Parathyroid adenoma (tissue), 2 donors: ENCODE data around the gene MBD6.

ENCODE experiments used
- H2AFZ ChIP-seq: fragments of 300-600 bp; sonication (generic); one replicate; pipeline ENCODE4 v1.7.0; 2017; ENCODE audit warnings: antibody characterized with exemption, mild to moderate bottlenecking
- H3K27ac ChIP-seq: fragments of 300-600 bp; sonication (generic); one replicate; pipeline ENCODE4 v1.7.0; 2017
- H3K27me3 ChIP-seq: fragments of 300-600 bp; sonication (generic); one replicate; pipeline ENCODE4 v1.7.0; 2017; ENCODE audit warnings: low read length; ENCODE audit not compliant: control insufficient read depth, insufficient read depth
- H3K36me3 ChIP-seq: fragments of 300-600 bp; sonication (generic); one replicate; pipeline ENCODE4 v1.7.0; 2017; ENCODE audit warnings: low read length; ENCODE audit not compliant: control insufficient read depth, insufficient read depth
- H3K4me1 ChIP-seq: fragments of 300-600 bp; sonication (generic); one replicate; pipeline ENCODE4 v1.7.0; 2017; ENCODE audit warnings: control low read depth
- H3K4me2 ChIP-seq: fragments of 300-600 bp; sonication (generic); one replicate; pipeline ENCODE4 v1.7.0; 2017; ENCODE audit warnings: low read length
- H3K4me3 ChIP-seq: fragments of 300-600 bp; sonication (generic); one replicate; pipeline ENCODE4 v1.7.0; 2017; ENCODE audit warnings: low read depth, low read length
- H3K79me2 ChIP-seq: fragments of 300-600 bp; sonication (generic); one replicate; pipeline ENCODE4 v1.7.0; 2017; ENCODE audit warnings: control low read depth
- H3K9ac ChIP-seq: fragments of 300-600 bp; sonication (generic); one replicate; pipeline ENCODE4 v1.7.0; 2017; ENCODE audit warnings: mild to moderate bottlenecking
- H3K9me3 ChIP-seq: fragments of 300-600 bp; sonication (generic); one replicate; pipeline ENCODE4 v1.7.0; 2017; ENCODE audit warnings: low read length; ENCODE audit not compliant: control insufficient read depth
- CTCF ChIP-seq: fragments of 300-600 bp; sonication (generic); IDR thresholded peaks from one replicate; pipeline ENCODE4 v1.7.0; 2017; ENCODE audit warnings: antibody characterized with exemption, mild to moderate bottlenecking
- donor health status: primary hyperparathyroidism.

MBD6 gene

DNA sequence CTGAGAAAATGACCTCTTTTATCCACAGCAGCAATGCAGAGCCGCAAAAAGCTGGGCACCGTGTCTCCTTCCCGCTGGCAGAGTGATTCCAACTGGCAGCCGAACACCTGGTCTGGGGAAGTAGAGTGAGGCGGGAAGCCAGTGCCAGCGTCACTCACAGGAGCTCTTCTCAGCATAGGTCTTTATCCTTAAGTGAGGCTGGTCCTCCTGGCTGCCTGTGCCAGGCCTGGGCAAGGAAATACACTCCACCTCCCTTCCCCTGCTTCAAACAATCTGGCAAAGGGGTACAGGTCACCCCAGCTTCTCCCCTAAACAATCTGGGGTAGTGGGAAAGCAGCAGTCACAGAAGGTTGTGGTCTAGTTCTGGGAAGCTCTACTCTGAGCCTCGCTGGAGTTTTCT is 47.8 kb upstream of the MBD6 start:
- Histone ChIP-seq H3K27ac (no peak overlapping the region), H3K27me3 (peaks cover 7% of the 10 kb centered on the region), H3K4me1 (peaks cover 11% of the 10 kb centered on the region), H2AFZ (peak overlapping the region; percentile 64), H3K79me2 (no peaks in the 10 kb centered on the region), H3K36me3 (no peaks in the 10 kb centered on the region), H3K4me3 (no peak overlapping the region), H3K9me3 (no peaks in the 10 kb centered on the region), H3K9ac (no peak overlapping the region), H3K4me2 (peak overlapping the region; percentile 68)
- no peak for TF ChIP-seq CTCF

GRCh38 chr12:57475271-57476161 is 47.1 kb upstream of the MBD6 start:
- Histone ChIP-seq H3K4me1 (peaks cover 11% of the 10 kb centered on the region), H3K79me2 (no peaks in the 10 kb centered on the region), H2AFZ (peak overlapping the region; percentile 64), H3K4me3 (peak overlapping the region; percentile 34), H3K4me2 (peak overlapping the region; percentile 68), H3K36me3 (no peaks in the 10 kb centered on the region), H3K9ac (no peak overlapping the region), H3K9me3 (no peaks in the 10 kb centered on the region), H3K27ac (no peak overlapping the region), H3K27me3 (peaks cover 7% of the 10 kb centered on the region)
- no peak for TF ChIP-seq CTCF

DNA sequence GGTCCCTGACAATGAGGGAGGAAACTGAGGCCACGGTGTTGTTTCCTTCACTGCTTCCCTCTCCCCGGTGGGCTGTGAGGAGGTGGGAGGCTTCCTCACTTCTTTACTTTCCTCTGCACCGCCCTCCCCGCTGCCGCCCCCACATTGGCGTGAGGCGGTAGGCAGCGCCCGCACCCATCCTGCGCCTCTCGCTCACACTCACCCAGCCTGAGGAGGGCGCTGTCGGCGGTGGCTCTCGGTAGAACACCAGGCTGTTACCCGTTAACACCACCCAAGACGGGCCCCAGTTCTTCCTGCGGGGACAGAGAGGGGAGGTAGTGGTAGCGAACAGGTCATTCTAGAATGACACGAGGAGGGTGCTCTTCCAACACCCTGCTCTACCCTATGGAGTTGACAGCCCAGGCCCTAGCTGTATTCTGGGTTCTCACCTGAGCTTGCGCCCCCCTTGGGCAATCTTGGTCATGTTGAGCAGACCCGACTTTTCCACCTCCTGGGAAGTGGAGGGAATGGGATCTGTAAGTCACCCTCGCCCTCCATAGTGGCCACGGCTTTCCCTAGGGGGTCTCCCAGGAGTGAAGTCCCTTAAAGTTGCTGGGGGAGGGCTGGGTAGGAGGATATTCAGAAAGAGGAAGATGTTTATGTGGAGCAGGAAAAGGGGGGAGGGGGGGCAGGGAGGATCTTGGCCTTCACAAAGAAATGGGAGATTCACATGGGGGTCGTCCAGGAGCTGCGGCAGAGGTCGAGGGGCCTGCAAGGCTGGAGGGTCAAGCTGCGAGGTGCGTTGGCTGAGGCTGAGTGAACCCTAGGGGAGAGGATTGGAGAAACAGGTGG is 46.2 kb upstream of the MBD6 start:
- Histone ChIP-seq H3K36me3 (no peaks in the 10 kb centered on the region), H3K9me3 (no peaks in the 10 kb centered on the region), H3K27me3 (peaks cover 7% of the 10 kb centered on the region), H3K79me2 (no peaks in the 10 kb centered on the region), H3K4me3 (peak overlapping the region; percentile 34), H3K4me2 (peak overlapping the region; percentile 68), H3K4me1 (peaks cover 11% of the 10 kb centered on the region), H2AFZ (peak overlapping the region; percentile 64), H3K9ac (no peak overlapping the region), H3K27ac (no peak overlapping the region)
- TF ChIP-seq CTCF: no peak

DNA sequence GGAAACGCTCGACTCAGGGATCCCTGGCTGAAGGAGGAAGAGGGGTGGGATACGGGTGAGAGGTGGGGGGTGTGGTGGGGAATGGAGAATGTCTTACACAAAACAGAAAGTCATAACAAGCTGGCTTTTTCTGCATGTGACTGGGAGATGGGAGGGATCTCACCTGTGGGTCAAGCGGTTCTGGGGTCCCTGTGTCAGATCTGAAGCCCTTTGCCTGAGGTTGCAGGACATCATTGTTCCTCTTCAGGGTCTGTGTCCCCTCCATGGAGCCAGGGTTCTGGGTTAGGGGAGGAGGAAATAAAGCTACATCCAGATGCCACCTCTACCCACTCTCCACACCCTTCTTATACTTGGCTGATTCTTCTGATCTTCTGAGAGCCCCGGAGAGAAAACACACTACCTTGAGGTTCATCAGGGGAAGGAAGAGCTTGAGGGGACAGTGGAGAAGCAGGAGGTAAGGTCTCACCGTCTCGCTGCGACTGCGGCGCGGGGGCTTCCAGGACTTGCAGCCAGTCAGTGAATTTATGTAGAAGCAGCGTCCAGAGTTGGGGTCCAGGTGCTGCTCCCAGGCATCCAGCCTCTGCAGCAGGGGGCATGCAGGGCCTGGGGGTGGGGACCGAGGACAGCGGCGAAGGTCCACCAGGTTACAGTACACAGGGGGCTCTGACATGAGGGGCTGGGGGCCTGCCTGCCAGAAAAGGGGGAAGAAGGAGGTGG is 45.5 kb upstream of the MBD6 start:
- Histone ChIP-seq H3K27me3 (peaks cover 7% of the 10 kb centered on the region), H3K36me3 (no peaks in the 10 kb centered on the region), H3K79me2 (no peaks in the 10 kb centered on the region), H3K9ac (no peak overlapping the region), H2AFZ (no peak overlapping the region), H3K4me1 (peaks cover 11% of the 10 kb centered on the region), H3K27ac (no peak overlapping the region), H3K4me2 (no peak overlapping the region), H3K4me3 (no peak overlapping the region), H3K9me3 (no peaks in the 10 kb centered on the region)
- TF ChIP-seq CTCF: no peak
